Activated CD4-positive, alpha-beta T cell treated with anti-CD3 and anti-CD28 coated beads for 24 hours (primary cell): Measurements from ENCODE around the gene TNFSF10.

Experiments used
- DNase-seq, 2 donors: peaks; one replicate each; pipeline ENCODE4 v3.0.0-alpha.2; 2020; ENCODE audit warnings: low read depth in 2 of 2

Gene TNFSF10

GRCh38 chr3:172517859-172518466 is 5.3 kb downstream of the TNFSF10 start:
- peak; percentile 33 to 34 for DNase-seq

- no peak for DNase-seq
Observed at GRCh38 chr3:172516318-172517214, 6.7 kb downstream of the TNFSF10 start.

GRCh38 chr3:172515130-172515918 is 7.9 kb downstream of the TNFSF10 start:
- DNase-seq = no peak

GRCh38 chr3:172514678-172515077 is 8.6 kb downstream of the TNFSF10 start:
- no peak for DNase-seq

- no peak for DNase-seq
Observed at GRCh38 chr3:172513488-172513887, 9.7 kb downstream of the TNFSF10 start.

- peak in 1 of 2 donors; percentile 58 for DNase-seq
Observed at GRCh38 chr3:172511783-172512762, 11.2 kb downstream of the TNFSF10 start.

- DNase-seq = no peak
Observed at GRCh38 chr3:172506094-172506493, 17.1 kb downstream of the TNFSF10 start.

- DNase-seq = no peak
Observed at GRCh38 chr3:172501540-172501939, 21.7 kb downstream of the TNFSF10 start.

- DNase-seq = peak; percentile 67 to 73
Observed at GRCh38 chr3:172490198-172490669, 33.0 kb downstream of the TNFSF10 start.

GRCh38 chr3:172478116-172478515 is 45.1 kb downstream of the TNFSF10 start:
- no peak for DNase-seq

GRCh38 chr3:172476347-172476746 is 46.9 kb downstream of the TNFSF10 start:
- DNase-seq = no peak

GRCh38 chr3:172475703-172476102 is 47.5 kb downstream of the TNFSF10 start:
- no peak for DNase-seq

- no peak for DNase-seq
Observed at GRCh38 chr3:172471903-172472302, 51.3 kb downstream of the TNFSF10 start.

GRCh38 chr3:172470588-172470987 is 52.6 kb downstream of the TNFSF10 start:
- DNase-seq = no peak

GRCh38 chr3:172467170-172467824 is 55.9 kb downstream of the TNFSF10 start:
- no peak for DNase-seq

- DNase-seq = no peak
Observed at GRCh38 chr3:172466553-172467130, 56.6 kb downstream of the TNFSF10 start.

- no peak for DNase-seq
Observed at GRCh38 chr3:172465281-172465680, 57.9 kb downstream of the TNFSF10 start.

GRCh38 chr3:172464306-172464705 is 58.9 kb downstream of the TNFSF10 start:
- DNase-seq = no peak

- no peak for DNase-seq
Observed at GRCh38 chr3:172461530-172462138, 61.6 kb downstream of the TNFSF10 start.

GRCh38 chr3:172456404-172456803 is 66.8 kb downstream of the TNFSF10 start:
- no peak for DNase-seq
